ENCODE measurements around the gene TYRO3. TPM values are rescaled to one million over a fixed set of nuclear protein-coding genes. Genes with fewer than 3 reads are reported as not detected.

Gene TYRO3
- 16.9 to 20.8 TPM (median 20.5 TPM) in 5 replicates for total RNA-seq (2022; extraction: Qiagen RNA extraction)

GRCh38 chr15:41558400-41559238 is at the start of gene TYRO3:
Gene TYRO3, plus strand, starts transcription at chr15:41559212. Its CDS starts 46 bp downstream, at chr15:41559258.

GRCh38 chr15:41513506-41514227 is 45.3 kb upstream of the TYRO3 start, which contains the start of gene LTK:
Gene LTK, minus strand, starts transcription at chr15:41513827. Its CDS starts 118 bp downstream, at chr15:41513709.

Other genes with a start within 250 kb of the TYRO3 start
- gene OIP5, start 226.6 kb upstream of the TYRO3 start, total RNA-seq (2022; extraction: Qiagen RNA extraction), result 11.3 to 12.7 TPM (median 12.1 TPM) in 5 replicates
- 67.4 to 78.4 TPM (median 74.6 TPM) in 5 replicates for gene NUSAP1, start 226.3 kb upstream of the TYRO3 start, total RNA-seq (2022; extraction: Qiagen RNA extraction)
- 12.4 to 18.1 TPM (median 13.4 TPM) in 5 replicates for gene NDUFAF1, start 156.7 kb upstream of the TYRO3 start, total RNA-seq (2022; extraction: Qiagen RNA extraction)
- gene RTF1, start 142.1 kb upstream of the TYRO3 start, total RNA-seq (2022; extraction: Qiagen RNA extraction), result 19.0 to 22.5 TPM (median 22.1 TPM) in 5 replicates
- gene ITPKA, start 65.3 kb upstream of the TYRO3 start, total RNA-seq (2022; extraction: Qiagen RNA extraction), result 9.7 to 16.4 TPM (median 13.2 TPM) in 5 replicates
- gene LTK, start 45.4 kb upstream of the TYRO3 start, total RNA-seq (2022; extraction: Qiagen RNA extraction), result 0.05 to 0.12 TPM (median 0.06 TPM) in 4 of 5 replicates, not detected in the other
- 9.0 to 14.2 TPM (median 13.8 TPM) in 5 replicates for gene RPAP1, start 15.0 kb upstream of the TYRO3 start, total RNA-seq (2022; extraction: Qiagen RNA extraction)
- gene MGA, start 101.2 kb downstream of the TYRO3 start, total RNA-seq (2022; extraction: Qiagen RNA extraction), result 6.2 to 10.5 TPM (median 8.4 TPM) in 5 replicates
- 2.3 to 5.1 TPM (median 3.8 TPM) in 5 replicates for gene MAPKBP1, start 215.3 kb downstream of the TYRO3 start, total RNA-seq (2022; extraction: Qiagen RNA extraction)

Data from A549 treated with dexamethasone at 1 μM for 4 hours (cell line).